Neural cell (in vitro differentiated cells): ENCODE data around the gene LRRC27. TPM values are rescaled to one million over a fixed set of nuclear protein-coding genes. Genes with fewer than 3 reads are reported as not detected.

Experiments
- H2AFZ ChIP-seq: fragments of 200-600, 300-800 bp; sonication (generic), shearing (Covaris generic); 2 replicates; pipeline ENCODE4 v1.6.0; 2014; ENCODE audit warnings: low read depth, mild to moderate bottlenecking, antibody characterized with exemption, low read length, moderate library complexity
- H3F3A ChIP-seq: fragments of 200-600 bp; shearing (Covaris generic); 2 replicates; pipeline ENCODE4 v1.6.1; 2016; ENCODE audit warnings: mild to moderate bottlenecking, moderate library complexity, mixed read lengths, antibody characterized with exemption, low read length; ENCODE audit not compliant: insufficient read depth, poor library complexity, severe bottlenecking
- H3K27ac ChIP-seq: fragments of 200-600, 300-800 bp; sonication (generic), shearing (Covaris generic); 2 replicates; pipeline ENCODE4 v1.5.1; 2014; ENCODE audit warnings: mild to moderate bottlenecking, low read length, moderate library complexity
- H3K27me3 ChIP-seq: fragments of 300-800, 200-600 bp; sonication (generic), shearing (Covaris generic); 2 replicates; pipeline ENCODE4 v1.6.0; 2014; ENCODE audit warnings: mild to moderate bottlenecking, low read depth, low read length, moderate library complexity; ENCODE audit not compliant: insufficient read depth
- H3K36me3 ChIP-seq: fragments of 300-800, 200-600 bp; sonication (generic), shearing (Covaris generic); 2 replicates; pipeline ENCODE4 v1.5.1; 2014; ENCODE audit warnings: mild to moderate bottlenecking, antibody characterized with exemption, low read length, moderate library complexity; ENCODE audit not compliant: insufficient read depth
- H3K4me2 ChIP-seq: fragments of 300-800, 200-600 bp; sonication (generic), shearing (Covaris generic); 2 replicates; pipeline ENCODE4 v1.6.0; 2014; ENCODE audit warnings: mild to moderate bottlenecking, low read length
- H3K4me3 ChIP-seq: fragments of 300-800, 200-600 bp; sonication (generic), shearing (Covaris generic); 2 replicates; pipeline ENCODE4 v1.5.1; 2014; ENCODE audit warnings: mild to moderate bottlenecking, low read length, moderate library complexity
- H3K79me2 ChIP-seq: fragments of 200-600 bp; shearing (Covaris generic); replicated peaks from 2 replicates; pipeline ENCODE4 v1.6.0; 2014; ENCODE audit warnings: mild to moderate bottlenecking, low read length, moderate library complexity; ENCODE audit not compliant: insufficient read depth
- H3K9ac ChIP-seq: fragments of 300-800, 200-600 bp; sonication (generic), shearing (Covaris generic); 2 replicates; pipeline ENCODE4 v1.6.1; 2016; ENCODE audit warnings: mild to moderate bottlenecking, low read length, mixed read lengths
- H3K9me2 ChIP-seq: fragments of 200-600 bp; shearing (Covaris generic); 2 replicates; pipeline ENCODE4 v1.6.1; 2016; ENCODE audit warnings: mild to moderate bottlenecking, low read length, mixed read lengths; ENCODE audit not compliant: insufficient read depth
- H3K9me3 ChIP-seq: fragments of 200-600, 300-800 bp; sonication (generic), shearing (Covaris generic); 2 replicates; pipeline ENCODE4 v1.6.1; 2016; ENCODE audit warnings: mild to moderate bottlenecking, mixed run types, low read length, moderate library complexity, mixed read lengths
- H4K20me1 ChIP-seq: fragments of 200-600 bp; shearing (Covaris generic); 2 replicates; pipeline ENCODE4 v1.6.1; 2016; ENCODE audit warnings: mild to moderate bottlenecking, mixed run types; ENCODE audit not compliant: insufficient read depth
- EP300 ChIP-seq: fragments of 450-650 bp; conservative IDR thresholded peaks from 2 replicates; pipeline ENCODE4 v1.6.1; 2014; ENCODE audit warnings: antibody characterized with exemption, mild to moderate bottlenecking, moderate library complexity; ENCODE audit not compliant: poor library complexity, severe bottlenecking
- EZH2 ChIP-seq: fragments of 200-600, 300-800 bp; shearing (Covaris generic), sonication (generic); IDR thresholded peaks from 2 replicates; pipeline ENCODE4 v1.6.1; 2014; ENCODE audit warnings: antibody characterized with exemption, low read length, borderline replicate concordance, mild to moderate bottlenecking; ENCODE audit not compliant: insufficient read depth, poor library complexity, severe bottlenecking
- MXI1 ChIP-seq: fragments of 450-650 bp; conservative IDR thresholded peaks from 2 replicates; pipeline ENCODE4 v1.6.1; 2014; ENCODE audit warnings: antibody characterized with exemption, mild to moderate bottlenecking; ENCODE audit not compliant: poor library complexity, severe bottlenecking
- POLR2AphosphoS5 ChIP-seq: IDR thresholded peaks from 2 replicates; pipeline ENCODE4 v1.6.1; 2012
- RAD21 ChIP-seq: fragments of 450-650 bp; conservative IDR thresholded peaks from 2 replicates; pipeline ENCODE4 v1.6.1; 2014; ENCODE audit warnings: antibody characterized with exemption, mild to moderate bottlenecking, moderate library complexity
- SMC3 ChIP-seq: fragments of 450-650 bp; conservative IDR thresholded peaks from 2 replicates; pipeline ENCODE4 v1.6.1; 2014; ENCODE audit warnings: antibody characterized with exemption, mild to moderate bottlenecking, moderate library complexity; ENCODE audit not compliant: poor library complexity
- TAF1 ChIP-seq: IDR thresholded peaks from 2 replicates; pipeline ENCODE4 v1.6.1; 2012; ENCODE audit warnings: low read depth
- polyA minus RNA-seq: library from RNA; depleted of rRNA, polyadenylated mRNA; stranded (reverse); fragments of >200 nt; gene quantifications from 2 replicates; pipeline ENCODE4 v1.2.3, GENCODE V29; 2014
- polyA plus RNA-seq: library from polyadenylated mRNA; depleted of rRNA; stranded (reverse); fragments of >200 nt; gene quantifications from 2 replicates; pipeline ENCODE4 v1.2.3, GENCODE V29; 2014
- TF ChIP-seq, protein P1 (sequence below): IDR thresholded peaks from 2 replicates; pipeline ENCODE4 v1.6.1; 2012; ENCODE audit warnings: borderline replicate concordance
- TF ChIP-seq, protein P2 (sequence below): fragments of 450-650 bp; IDR thresholded peaks from 2 replicates; pipeline ENCODE4 v1.5.1; 2014; ENCODE audit warnings: antibody characterized with exemption, mild to moderate bottlenecking, moderate library complexity; ENCODE audit not compliant: poor library complexity, severe bottlenecking

LRRC27 gene
- polyA plus RNA-seq (26.7 and 35.7 TPM in 2 replicates), polyA minus RNA-seq (22.6 and 25.2 TPM in 2 replicates)

DNA sequence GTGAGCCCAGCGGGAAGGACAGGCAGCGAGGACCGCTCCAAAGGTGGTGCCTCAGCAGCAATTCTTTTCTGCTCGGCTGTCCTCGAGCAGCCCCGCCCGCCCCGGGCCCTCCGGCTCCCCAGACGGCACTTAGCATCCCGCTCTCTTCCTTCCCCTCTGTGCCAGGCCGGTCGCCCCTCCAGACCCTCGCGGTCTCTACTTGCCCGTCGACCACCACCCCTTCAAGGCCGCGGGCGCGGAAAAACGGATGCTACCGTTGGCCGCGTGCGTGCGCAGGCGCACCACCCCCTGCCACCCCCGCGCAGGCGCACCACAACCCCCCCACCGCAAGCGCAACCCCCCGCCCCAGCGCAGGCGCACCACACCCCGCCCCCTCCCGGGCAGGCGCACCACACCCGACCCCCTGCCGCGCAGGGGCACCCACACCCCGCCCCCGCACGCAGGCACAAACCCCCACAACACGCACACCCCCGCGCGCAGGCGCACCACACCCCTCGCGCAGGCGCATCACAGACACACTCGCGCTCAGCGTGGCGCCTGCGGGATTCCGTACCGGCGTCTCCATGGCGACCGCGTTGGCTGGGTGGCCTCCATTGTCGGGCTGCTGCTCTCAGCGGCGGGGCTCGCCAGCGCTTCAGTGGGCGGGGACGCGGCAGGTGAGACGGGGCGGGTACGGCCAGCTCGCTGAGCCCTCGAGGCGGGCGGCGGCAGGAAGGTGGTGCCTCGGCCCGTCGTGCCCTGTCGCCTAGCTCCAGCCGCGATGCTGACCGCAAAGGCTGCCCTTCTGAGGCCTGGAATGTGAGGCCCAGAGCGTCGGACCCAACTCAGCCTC is at the start of gene LRRC27:
Gene LRRC27 (plus strand): TSS at position 593 of the 832 bp plus-strand sequence. CDS start 1,332 bp downstream, outside the sequence.
- Histone ChIP-seq H4K20me1 (no peaks in the 10 kb centered on the region), H3K36me3 (no peaks in the 10 kb centered on the region), H2AFZ (peak within 1 kb of the TSS; percentile 65), H3K9ac (peak within 1 kb of the TSS; percentile 78), H3K4me2 (peak within 1 kb of the TSS; percentile 78), H3K4me3 (peak within 1 kb of the TSS; percentile 83), H3K9me2 (no peaks in the 10 kb centered on the region), H3K27me3 (no peaks in the 10 kb centered on the region), H3K9me3 (no peaks in the 10 kb centered on the region), H3K27ac (peak within 1 kb of the TSS; percentile 70), H3K79me2 (peaks cover 18% of the 10 kb centered on the region), H3F3A (no peaks in the 10 kb centered on the region)
- TF ChIP-seq, protein P1, sequence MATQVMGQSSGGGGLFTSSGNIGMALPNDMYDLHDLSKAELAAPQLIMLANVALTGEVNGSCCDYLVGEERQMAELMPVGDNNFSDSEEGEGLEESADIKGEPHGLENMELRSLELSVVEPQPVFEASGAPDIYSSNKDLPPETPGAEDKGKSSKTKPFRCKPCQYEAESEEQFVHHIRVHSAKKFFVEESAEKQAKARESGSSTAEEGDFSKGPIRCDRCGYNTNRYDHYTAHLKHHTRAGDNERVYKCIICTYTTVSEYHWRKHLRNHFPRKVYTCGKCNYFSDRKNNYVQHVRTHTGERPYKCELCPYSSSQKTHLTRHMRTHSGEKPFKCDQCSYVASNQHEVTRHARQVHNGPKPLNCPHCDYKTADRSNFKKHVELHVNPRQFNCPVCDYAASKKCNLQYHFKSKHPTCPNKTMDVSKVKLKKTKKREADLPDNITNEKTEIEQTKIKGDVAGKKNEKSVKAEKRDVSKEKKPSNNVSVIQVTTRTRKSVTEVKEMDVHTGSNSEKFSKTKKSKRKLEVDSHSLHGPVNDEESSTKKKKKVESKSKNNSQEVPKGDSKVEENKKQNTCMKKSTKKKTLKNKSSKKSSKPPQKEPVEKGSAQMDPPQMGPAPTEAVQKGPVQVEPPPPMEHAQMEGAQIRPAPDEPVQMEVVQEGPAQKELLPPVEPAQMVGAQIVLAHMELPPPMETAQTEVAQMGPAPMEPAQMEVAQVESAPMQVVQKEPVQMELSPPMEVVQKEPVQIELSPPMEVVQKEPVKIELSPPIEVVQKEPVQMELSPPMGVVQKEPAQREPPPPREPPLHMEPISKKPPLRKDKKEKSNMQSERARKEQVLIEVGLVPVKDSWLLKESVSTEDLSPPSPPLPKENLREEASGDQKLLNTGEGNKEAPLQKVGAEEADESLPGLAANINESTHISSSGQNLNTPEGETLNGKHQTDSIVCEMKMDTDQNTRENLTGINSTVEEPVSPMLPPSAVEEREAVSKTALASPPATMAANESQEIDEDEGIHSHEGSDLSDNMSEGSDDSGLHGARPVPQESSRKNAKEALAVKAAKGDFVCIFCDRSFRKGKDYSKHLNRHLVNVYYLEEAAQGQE: no peak
- peak; percentile 47 for TF ChIP-seq TAF1
- peak; percentile 49 for TF ChIP-seq RAD21
- TF ChIP-seq MXI1: peak; percentile 94
- TF ChIP-seq, protein P2, sequence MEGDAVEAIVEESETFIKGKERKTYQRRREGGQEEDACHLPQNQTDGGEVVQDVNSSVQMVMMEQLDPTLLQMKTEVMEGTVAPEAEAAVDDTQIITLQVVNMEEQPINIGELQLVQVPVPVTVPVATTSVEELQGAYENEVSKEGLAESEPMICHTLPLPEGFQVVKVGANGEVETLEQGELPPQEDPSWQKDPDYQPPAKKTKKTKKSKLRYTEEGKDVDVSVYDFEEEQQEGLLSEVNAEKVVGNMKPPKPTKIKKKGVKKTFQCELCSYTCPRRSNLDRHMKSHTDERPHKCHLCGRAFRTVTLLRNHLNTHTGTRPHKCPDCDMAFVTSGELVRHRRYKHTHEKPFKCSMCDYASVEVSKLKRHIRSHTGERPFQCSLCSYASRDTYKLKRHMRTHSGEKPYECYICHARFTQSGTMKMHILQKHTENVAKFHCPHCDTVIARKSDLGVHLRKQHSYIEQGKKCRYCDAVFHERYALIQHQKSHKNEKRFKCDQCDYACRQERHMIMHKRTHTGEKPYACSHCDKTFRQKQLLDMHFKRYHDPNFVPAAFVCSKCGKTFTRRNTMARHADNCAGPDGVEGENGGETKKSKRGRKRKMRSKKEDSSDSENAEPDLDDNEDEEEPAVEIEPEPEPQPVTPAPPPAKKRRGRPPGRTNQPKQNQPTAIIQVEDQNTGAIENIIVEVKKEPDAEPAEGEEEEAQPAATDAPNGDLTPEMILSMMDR: peak; percentile 28
- TF ChIP-seq POLR2AphosphoS5: peak; percentile 81
- TF ChIP-seq EP300: peak; percentile 33
- TF ChIP-seq EZH2: no peak
- peak; percentile 48 for TF ChIP-seq SMC3

DNA sequence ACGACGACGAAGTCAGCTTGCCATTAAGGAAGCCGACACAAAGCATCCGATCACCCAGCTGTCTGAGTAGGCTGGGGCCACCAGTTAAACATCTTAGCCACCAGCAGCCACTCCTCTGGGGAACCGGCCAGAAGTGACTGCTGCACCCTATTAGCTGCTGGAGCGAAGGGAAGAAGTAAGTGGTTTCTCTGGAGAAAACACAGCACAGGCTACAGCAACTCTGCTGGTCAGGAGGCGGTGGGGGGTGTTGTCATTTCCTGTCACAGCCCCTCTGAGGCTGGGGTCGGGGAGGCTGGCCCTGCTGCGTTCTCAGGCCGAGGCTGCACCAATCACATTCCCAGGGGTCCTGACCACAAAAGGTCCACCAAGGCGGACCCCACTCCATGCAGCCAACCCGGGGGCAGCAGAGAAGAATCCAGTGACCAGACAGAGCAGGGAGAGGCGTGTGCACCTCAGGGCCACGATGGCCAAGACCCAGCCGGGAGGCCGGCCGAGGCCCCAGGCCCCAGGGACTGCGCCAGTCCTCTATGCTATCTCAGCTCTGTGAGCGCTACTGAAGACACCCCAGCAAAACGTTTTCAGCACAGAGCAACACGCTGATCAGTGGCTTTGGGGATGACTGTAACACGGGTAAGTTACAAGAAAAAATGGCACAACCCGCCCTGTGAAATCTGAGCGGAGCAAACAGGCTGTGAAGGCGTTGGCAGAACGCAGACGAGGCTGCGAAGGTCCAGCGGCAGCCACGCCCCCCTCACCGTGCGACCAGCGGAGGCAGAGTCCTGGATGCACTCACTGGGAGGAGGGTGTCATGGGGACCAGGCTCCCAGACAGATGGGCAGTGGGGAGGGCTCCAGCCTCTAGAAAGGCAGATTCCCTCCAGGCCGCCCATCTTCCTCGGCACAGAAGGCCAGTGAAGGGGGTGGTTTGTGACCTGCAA is 49.1 kb upstream of the LRRC27 start:
- H3K9me3 ChIP-seq: no peaks in the 10 kb centered on the region
- H3K9ac ChIP-seq: no peak overlapping the region
- no peaks in the 10 kb centered on the region for H3F3A ChIP-seq
- H3K27me3 ChIP-seq: no peaks in the 10 kb centered on the region
- H3K4me2 ChIP-seq: no peak overlapping the region
- H4K20me1 ChIP-seq: no peaks in the 10 kb centered on the region
- no peaks in the 10 kb centered on the region for H3K9me2 ChIP-seq
- H3K79me2 ChIP-seq: no peaks in the 10 kb centered on the region
- H2AFZ ChIP-seq: no peak overlapping the region
- no peaks in the 10 kb centered on the region for H3K36me3 ChIP-seq
- TF ChIP-seq, protein P1: no peak
- no peak for TF ChIP-seq MXI1
- TF ChIP-seq, protein P2: no peak
- no peak for TF ChIP-seq EP300
- TF ChIP-seq TAF1: no peak
- no peak for TF ChIP-seq POLR2AphosphoS5
- TF ChIP-seq RAD21: no peak
- TF ChIP-seq EZH2: no peak
- H3K4me3 ChIP-seq: no peak overlapping the region
- H3K27ac ChIP-seq: no peak overlapping the region
